Esophagus (tissue), 2 donors: ENCODE data around the gene SLC16A3. TPM values are rescaled to one million over a fixed set of nuclear protein-coding genes. Genes with fewer than 3 reads are reported as not detected.

Experiments used
- H3K27ac ChIP-seq, 2 donors: one replicate each; pipeline ENCODE4 v1.5.1; 2013; ENCODE audit warnings: low read depth in 2 of 2, mild to moderate bottlenecking in 2 of 2, inconsistent platforms in 1 of 2, low read length in 1 of 2, moderate library complexity in 1 of 2
- H3K27me3 ChIP-seq, 2 donors: one replicate each; pipeline ENCODE4 v1.6.1; 2013; ENCODE audit warnings: low read length in 2 of 2, control low read depth in 1 of 2, mild to moderate bottlenecking in 1 of 2; ENCODE audit not compliant: insufficient read depth in 2 of 2, control insufficient read depth in 1 of 2
- H3K36me3 ChIP-seq, 2 donors: one replicate each; pipeline ENCODE4 v1.6.1; 2013; ENCODE audit warnings: low read length in 1 of 2; ENCODE audit not compliant: control insufficient read depth in 2 of 2, insufficient read depth in 2 of 2
- H3K4me1 ChIP-seq, 2 donors: one replicate each; pipeline ENCODE4 v1.6.1; 2013; ENCODE audit warnings: low read length in 1 of 2; ENCODE audit not compliant: control insufficient read depth in 2 of 2, insufficient read depth in 2 of 2
- H3K4me3 ChIP-seq, 2 donors: one replicate each; pipeline ENCODE4 v1.5.1; 2013; ENCODE audit warnings: low read length in 2 of 2, mild to moderate bottlenecking in 2 of 2, low read depth in 1 of 2, moderate library complexity in 1 of 2
- H3K9me3 ChIP-seq, 2 donors: one replicate each; pipeline ENCODE4 v1.6.1; 2013; ENCODE audit warnings: mild to moderate bottlenecking in 2 of 2, low read depth in 1 of 2, low read length in 1 of 2, moderate library complexity in 1 of 2; ENCODE audit not compliant: control insufficient read depth in 2 of 2, insufficient read depth in 1 of 2
- WGBS, 2 donors: extraction: QIAGEN DNeasy Blood & Tissue Kit; methylation state at CpG; one replicate each; pipeline ENCODE4 v1.1.7; 2013; 5-methylcytosine and 5-hydroxymethylcytosine counted together
- polyA plus RNA-seq, 2 donors: library from polyadenylated mRNA; stranded (reverse); fragments of 200-250 nt; gene quantifications; one replicate each; pipeline ENCODE4 v1.2.3, GENCODE V29; 2013
- donor health status: healthy with polysubstance abuse.
- donor health status: Bipolar disorder and iron deficiency.

Gene SLC16A3
- polyA plus RNA-seq, 2 donors: 17.5 to 41.0 TPM

DNA sequence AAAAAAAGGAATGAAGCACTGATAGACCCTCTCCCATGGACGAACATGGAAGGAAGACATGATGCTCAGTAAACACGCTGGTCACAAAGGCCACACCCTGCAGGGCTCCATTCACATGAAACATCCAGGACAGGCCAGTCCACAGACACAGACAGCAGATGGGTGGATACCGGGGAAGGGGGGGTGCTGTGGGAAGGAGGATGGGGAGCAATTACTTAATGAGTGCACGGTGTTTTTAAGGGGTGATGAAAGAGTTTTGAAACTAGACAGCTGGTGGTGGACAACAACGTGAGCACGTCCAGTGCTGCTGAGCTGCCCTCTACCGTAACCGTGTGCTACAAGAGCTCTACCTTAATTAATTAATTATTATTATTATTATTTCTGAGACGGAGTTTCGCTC, 6.0 kb upstream of the SLC16A3 start:
- no peaks in the 10 kb centered on the region for H3K36me3 ChIP-seq
- no peak overlapping the region for H3K4me3 ChIP-seq
- 59 to 65% methylated on average over 10 of the region's 10 CpGs for WGBS, 2 donors
- no peaks in the 10 kb centered on the region for H3K27me3 ChIP-seq
- H3K9me3 ChIP-seq: no peaks in the 10 kb centered on the region
- no peak overlapping the region for H3K27ac ChIP-seq
- H3K4me1 ChIP-seq: peaks cover 0 to 3% of the 10 kb centered on the region in 2 donors

DNA sequence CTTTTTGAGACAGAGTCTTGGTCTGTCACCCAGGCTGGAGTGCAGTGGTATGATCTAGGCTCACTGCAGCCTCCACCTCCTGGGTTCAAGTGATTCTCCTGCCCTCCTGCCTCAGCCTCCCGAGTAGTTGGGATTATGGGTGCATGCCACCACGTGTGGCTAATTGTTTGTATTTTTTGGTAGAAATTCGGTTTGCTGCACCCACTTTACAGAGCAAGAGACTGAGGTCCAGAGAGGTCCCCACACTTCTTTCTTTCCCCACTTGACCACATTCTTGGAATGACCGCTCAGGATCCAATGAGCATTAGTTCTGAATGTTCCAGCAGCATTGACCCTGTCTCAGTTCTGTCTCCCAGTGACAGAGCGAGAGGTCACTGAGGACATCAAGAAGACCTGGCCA, 5.3 kb upstream of the SLC16A3 start:
- H3K27ac ChIP-seq: no peak overlapping the region
- H3K4me3 ChIP-seq: no peak overlapping the region
- H3K27me3 ChIP-seq: no peaks in the 10 kb centered on the region
- H3K4me1 ChIP-seq: peaks cover 3 to 5% of the 10 kb centered on the region in 2 donors
- 72 to 79% methylated on average over 5 of the region's 5 CpGs for WGBS, 2 donors
- H3K36me3 ChIP-seq: no peaks in the 10 kb centered on the region
- H3K9me3 ChIP-seq: no peaks in the 10 kb centered on the region

DNA sequence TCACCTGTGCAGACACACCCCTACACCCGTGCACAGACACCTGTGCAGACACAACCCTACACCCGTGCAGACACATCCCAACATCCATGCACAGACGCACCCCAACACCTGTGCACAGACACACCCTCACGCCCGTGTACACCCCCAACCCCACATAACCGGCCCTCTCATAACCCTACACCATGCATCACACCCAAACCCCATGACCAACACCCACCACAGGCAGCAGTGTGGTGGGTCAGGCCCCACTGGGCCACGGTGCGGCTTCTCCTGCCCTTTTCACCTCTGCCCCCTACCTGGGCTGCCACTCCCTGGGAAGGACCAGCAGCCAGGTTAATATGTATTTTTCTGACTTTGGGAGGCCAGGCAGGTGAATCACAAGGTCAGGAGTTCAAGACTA, 4.2 kb upstream of the SLC16A3 start:
- no peaks in the 10 kb centered on the region for H3K36me3 ChIP-seq
- H3K9me3 ChIP-seq: no peaks in the 10 kb centered on the region
- H3K4me3 ChIP-seq: no peak overlapping the region
- no peak overlapping the region for H3K27ac ChIP-seq
- 64 to 65% methylated on average over 8 of the region's 8 CpGs for WGBS, 2 donors
- peaks cover 3 to 5% of the 10 kb centered on the region in 2 donors for H3K4me1 ChIP-seq
- no peaks in the 10 kb centered on the region for H3K27me3 ChIP-seq

DNA sequence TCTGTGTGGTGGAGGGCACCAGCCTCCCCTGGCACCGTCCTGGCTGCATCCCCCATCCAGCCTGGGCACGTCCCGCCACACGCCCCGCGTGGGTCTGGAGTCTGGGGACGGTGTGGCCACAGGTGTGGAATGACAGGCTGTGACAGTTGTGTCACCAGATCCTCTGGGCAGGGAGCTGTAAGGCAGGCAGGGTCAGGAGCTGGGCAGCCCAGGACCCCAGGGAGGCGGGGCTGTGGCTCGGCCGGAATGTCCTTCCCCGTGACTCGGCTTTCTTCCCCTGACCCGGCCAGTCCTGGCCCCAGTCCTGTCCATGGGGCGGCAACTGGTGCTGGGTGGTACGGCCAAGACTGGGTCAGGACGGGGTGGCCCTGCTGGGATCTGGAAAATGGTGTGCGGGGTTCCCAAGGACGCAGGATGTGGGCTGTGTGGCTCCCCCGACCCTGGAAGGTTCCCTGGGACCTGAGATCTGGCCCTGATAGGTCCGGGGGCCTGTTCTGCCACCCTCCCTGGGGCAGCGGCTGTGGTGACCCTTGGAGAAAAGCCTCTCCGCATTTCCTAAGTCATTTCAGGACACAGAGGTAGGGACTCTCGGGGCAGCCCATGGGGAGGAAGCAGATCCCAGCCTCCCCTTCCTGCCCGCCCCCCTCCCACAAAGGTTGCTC, 3.3 kb upstream of the SLC16A3 start:
- no peaks in the 10 kb centered on the region for H3K9me3 ChIP-seq
- peaks cover 3 to 7% of the 10 kb centered on the region in 2 donors for H3K4me1 ChIP-seq
- H3K27me3 ChIP-seq: no peaks in the 10 kb centered on the region
- H3K27ac ChIP-seq: no peak overlapping the region
- 78 to 80% methylated on average over 24 of the region's 24 CpGs for WGBS, 2 donors
- H3K36me3 ChIP-seq: no peaks in the 10 kb centered on the region
- H3K4me3 ChIP-seq: no peak overlapping the region

DNA sequence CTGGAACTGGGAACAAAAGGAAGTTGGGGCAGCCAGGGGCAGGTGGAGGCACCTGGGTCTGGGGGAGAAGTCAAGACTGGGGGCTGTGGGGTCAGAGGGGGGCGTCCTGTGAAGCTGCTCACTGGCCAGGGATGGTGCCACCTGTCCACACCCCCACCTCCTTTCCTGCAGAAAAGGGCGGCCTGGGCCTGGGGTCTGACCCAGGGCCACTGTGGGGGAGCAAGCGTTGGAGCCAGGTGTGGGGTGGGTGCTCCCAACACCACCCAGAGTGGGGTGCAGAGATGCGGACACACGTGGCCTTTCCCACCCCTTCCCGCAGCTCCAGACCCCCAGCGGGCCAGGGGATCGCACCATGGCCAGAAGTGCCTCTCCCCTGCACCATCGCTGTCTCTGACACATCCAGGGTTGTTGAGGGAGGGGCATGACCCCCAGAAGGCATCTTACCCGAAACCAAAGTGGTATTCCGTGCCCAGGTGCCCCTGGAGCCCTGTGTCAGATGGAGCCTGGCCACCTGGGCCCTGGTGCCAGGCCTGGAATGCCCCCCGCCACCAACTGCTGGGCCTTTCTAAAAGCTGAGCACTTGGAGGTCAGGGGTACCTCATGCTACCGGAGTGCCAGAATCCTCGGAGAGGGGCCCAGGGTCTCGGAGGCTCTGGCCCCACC, 2.6 kb upstream of the SLC16A3 start:
- H3K36me3 ChIP-seq: no peaks in the 10 kb centered on the region
- H3K4me1 ChIP-seq: peaks cover 3 to 11% of the 10 kb centered on the region in 2 donors

DNA sequence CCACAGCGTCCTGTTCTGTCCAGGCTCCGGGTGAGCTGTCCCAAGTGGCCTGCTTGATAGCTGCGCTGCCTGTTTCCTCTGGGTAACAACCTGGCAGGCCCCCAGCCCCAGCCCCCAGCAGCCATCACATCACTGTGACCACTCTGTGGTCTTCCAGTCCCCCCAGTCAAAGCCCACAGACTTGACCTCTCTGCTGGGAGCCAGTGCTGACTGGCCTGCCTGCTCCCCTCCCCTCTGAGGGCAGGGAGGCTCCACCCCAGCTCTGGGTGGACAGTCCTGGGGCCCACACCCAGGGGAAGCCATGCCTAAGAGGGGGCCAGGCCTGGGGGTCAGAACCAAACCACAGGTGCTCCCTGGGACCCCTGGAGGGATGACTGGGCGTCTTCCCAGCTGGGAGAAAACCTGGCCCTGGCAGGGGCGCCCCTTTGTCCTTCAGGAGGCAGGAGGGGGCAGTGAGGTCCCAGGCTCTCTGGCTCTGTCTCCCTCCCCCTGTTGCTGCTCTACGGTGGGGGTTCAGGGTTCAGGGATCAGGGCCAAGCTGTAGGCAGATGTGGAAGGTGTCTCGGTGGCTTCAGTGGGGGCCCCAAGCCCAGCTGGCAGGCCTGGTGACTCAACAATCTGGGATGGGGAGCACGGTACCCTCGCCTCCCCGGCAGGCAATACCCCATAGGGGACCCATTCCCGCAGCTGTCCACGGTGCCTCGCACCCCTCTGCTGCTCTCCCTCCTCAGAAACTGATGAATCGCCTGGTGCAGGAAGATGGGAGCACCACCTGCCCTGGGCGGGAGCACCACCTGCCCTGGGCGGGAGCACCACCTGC, 1.8 kb upstream of the SLC16A3 start:
- Histone ChIP-seq H3K27ac (no peak overlapping the region), H3K27me3 (no peaks in the 10 kb centered on the region), H3K4me1 (peaks cover 3 to 11% of the 10 kb centered on the region in 2 donors)

More for the DNA sequence above, 2.6 kb upstream of the SLC16A3 start:
- no peaks in the 10 kb centered on the region for H3K9me3 ChIP-seq
- no peaks in the 10 kb centered on the region for H3K27me3 ChIP-seq
- 89 to 90% methylated on average over 15 of the region's 15 CpGs for WGBS, 2 donors
- H3K4me3 ChIP-seq: no peak overlapping the region
- no peak overlapping the region for H3K27ac ChIP-seq

DNA sequence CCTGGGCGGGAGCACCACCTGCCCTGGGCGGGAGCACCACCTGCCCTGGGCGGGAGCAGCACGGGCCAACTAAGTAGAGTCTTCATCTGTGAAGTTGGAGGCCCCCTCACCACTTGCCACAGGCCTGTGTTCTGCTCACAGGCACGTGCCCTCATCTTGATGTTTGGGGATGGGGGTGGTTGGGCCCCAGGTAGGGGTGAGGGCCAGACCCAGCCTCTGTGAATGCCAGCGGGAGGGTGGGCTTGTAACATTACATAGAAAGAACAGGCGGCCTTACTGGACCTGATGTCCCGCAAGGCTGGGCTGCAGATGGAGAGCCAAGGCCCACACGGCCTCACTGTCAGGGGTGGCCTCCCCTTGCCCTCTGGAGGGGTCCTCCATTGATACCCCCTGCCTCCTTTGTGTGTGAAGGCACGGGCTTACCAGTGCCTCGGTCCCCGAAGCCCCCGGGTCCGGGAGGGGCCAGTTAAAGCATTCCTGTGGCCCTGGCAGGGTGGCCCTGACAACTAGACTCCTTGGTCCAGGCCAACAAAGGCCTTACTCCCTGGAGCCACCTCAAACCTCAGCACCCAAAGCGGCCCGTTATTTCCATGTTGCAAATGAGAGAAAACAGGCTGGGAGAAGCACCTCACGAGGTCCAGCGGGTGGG, 1.1 kb upstream of the SLC16A3 start:
- Histone ChIP-seq H3K4me1 (peaks cover 3 to 11% of the 10 kb centered on the region in 2 donors), H3K36me3 (no peaks in the 10 kb centered on the region), H3K27me3 (no peaks in the 10 kb centered on the region), H3K27ac (peak overlapping the region; percentile 75 to 87), H3K9me3 (no peaks in the 10 kb centered on the region), H3K4me3 (peak overlapping the region; percentile 46 to 53)
- whole genome bisulfite sequencing, 2 donors: 67 to 68% methylated on average over 18 of the region's 18 CpGs

More for the DNA sequence above, 1.8 kb upstream of the SLC16A3 start:
- WGBS, 2 donors: 82 to 88% methylated on average over 14 to 16 of the region's 16 CpGs
- Histone ChIP-seq H3K4me3 (no peak overlapping the region), H3K9me3 (no peaks in the 10 kb centered on the region), H3K36me3 (no peaks in the 10 kb centered on the region)

DNA sequence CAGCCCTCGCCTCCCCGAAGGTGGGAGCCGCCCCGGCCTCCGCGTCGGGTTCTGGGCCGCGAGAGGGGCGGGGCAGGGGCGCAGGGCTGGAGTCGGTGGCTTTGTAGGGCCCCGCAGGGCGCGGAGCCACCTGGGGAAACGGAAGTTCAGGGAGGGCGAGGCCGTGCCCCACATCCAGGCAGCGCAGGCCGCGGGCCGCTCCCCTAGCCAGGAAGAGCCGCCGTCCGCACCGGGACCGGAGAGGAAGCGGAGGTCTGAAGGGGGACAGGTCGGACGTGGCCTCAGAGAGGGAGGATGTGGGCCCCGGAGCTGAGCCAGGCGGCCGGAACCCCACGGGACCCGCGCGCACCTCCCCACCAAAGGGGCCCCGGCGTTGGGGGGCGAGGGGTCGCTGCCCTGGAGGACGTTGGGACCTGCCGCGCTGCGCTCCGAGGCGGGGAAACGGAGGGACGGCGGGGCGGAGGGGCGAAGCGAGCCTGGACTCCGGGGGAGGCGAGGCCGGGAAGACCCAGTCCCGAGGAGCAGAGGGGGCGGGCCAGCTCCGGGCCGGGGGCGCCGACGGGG, 482 bp upstream of the SLC16A3 start:
- H3K27ac ChIP-seq: peak overlapping the region; percentile 75 to 87
- H3K4me1 ChIP-seq: peaks cover 3 to 11% of the 10 kb centered on the region in 2 donors
- H3K9me3 ChIP-seq: no peaks in the 10 kb centered on the region
- no peaks in the 10 kb centered on the region for H3K36me3 ChIP-seq
- H3K27me3 ChIP-seq: no peaks in the 10 kb centered on the region
- peak overlapping the region; percentile 46 to 53 for H3K4me3 ChIP-seq
- WGBS, 2 donors: 9 to 12% methylated on average over 44 to 63 of the region's 63 CpGs
